Breast epithelium (tissue), 4 donors: ENCODE results near the gene DDX10. TPM values are rescaled to one million over a fixed set of nuclear protein-coding genes. Genes with fewer than 3 reads are reported as not detected.

Experiments used
- DNase-seq, 2 donors: peaks; one replicate each; pipeline ENCODE4 v3.0.0-alpha.2; 2019; ENCODE audit warnings: low spot score in 2 of 2
- H3K27ac ChIP-seq, 2 donors: fragments of 200-600 bp; sonication (generic) in 1 of 2; one replicate each; pipeline ENCODE4 v1.5.1; 2016 to 2019; ENCODE audit warnings: mild to moderate bottlenecking in 1 of 2
- H3K27me3 ChIP-seq, 2 donors: fragments of 200-600 bp; sonication (generic) in 1 of 2; one replicate each; pipeline versions ENCODE4 v1.5.1 to v1.6.0; 2017 to 2019; ENCODE audit warnings: control low read depth in 1 of 2, mild to moderate bottlenecking in 1 of 2
- H3K36me3 ChIP-seq: fragments of 200-600 bp; one replicate; pipeline ENCODE4 v1.5.1; 2019
- H3K4me1 ChIP-seq, 2 donors: fragments of 200-600 bp; sonication (generic); one replicate each; pipeline ENCODE4 v1.5.1; 2016 to 2019; ENCODE audit warnings: control low read depth in 1 of 2
- H3K4me3 ChIP-seq, 3 donors: fragments of 200-600 bp; sonication (generic); 1 replicate in 2 of 3; 2 replicates in 1 of 3; pipeline ENCODE4 v1.5.1; 2016 to 2019; ENCODE audit warnings: mild to moderate bottlenecking in 3 of 3, moderate library complexity in 2 of 3
- H3K9me3 ChIP-seq, 2 donors: fragments of 200-600 bp; sonication (generic) in 1 of 2; one replicate each; pipeline ENCODE4 v1.5.1; 2016 to 2019; ENCODE audit warnings: control low read depth in 1 of 2
- CTCF ChIP-seq, 3 donors: fragments of 450-650 bp; IDR thresholded peaks; one replicate each; pipeline ENCODE4 v1.5.1; 2016 to 2017; ENCODE audit warnings: antibody characterized with exemption in 3 of 3, mild to moderate bottlenecking in 3 of 3, moderate library complexity in 3 of 3
- POLR2A ChIP-seq: fragments of 450-650 bp; IDR thresholded peaks from one replicate; pipeline ENCODE4 v1.6.1; 2016; ENCODE audit warnings: antibody characterized with exemption, mild to moderate bottlenecking, moderate library complexity
- POLR2AphosphoS5 ChIP-seq, 3 donors: sonication (generic); formaldehyde crosslinking; IDR thresholded peaks; one replicate each; pipeline ENCODE4 v1.6.1; 2017; ENCODE audit warnings: antibody characterized with exemption in 3 of 3
- intact Hi-C: fragments of 100-400 bp; cut with DNase I; formaldehyde crosslinking; loops from one replicate; pipeline ENCODE4 v1.15.1; 2023; ENCODE audit warnings: low total_unique reads
- total RNA-seq, 3 donors: library from RNA; depleted of rRNA; stranded (reverse); fragments of >200 nt; gene quantifications; one replicate each; pipeline ENCODE4 v1.1.0, GENCODE V29; 2016

The DDX10 gene
- total RNA-seq, 3 donors from 2014 or later = 17.3 to 41.9 (median 29.5) TPM

- no peak for DNase-seq
- H3K27ac ChIP-seq = no peak overlapping the region
- intact Hi-C loops = no loop called here
- H3K9me3 ChIP-seq = no peaks in the 10 kb centered on the region
- H3K27me3 ChIP-seq = no peaks in the 10 kb centered on the region
- TF ChIP-seq CTCF (IDR thresholded peaks at IDR 0.05) (no peak), POLR2A (no peak), POLR2AphosphoS5 (IDR thresholded peaks at IDR 0.05) (no peak)
- H3K4me1 ChIP-seq = no peaks in the 10 kb centered on the region
- H3K4me3 ChIP-seq = no peak overlapping the region
- H3K36me3 ChIP-seq = no peaks in the 10 kb centered on the region
Measured at GRCh38 chr11:108890482-108891105, 225.7 kb downstream of the DDX10 start.

- intact Hi-C loops = no loop called here
- no peaks in the 10 kb centered on the region for H3K9me3 ChIP-seq
- no peak overlapping the region for H3K27ac ChIP-seq
- no peak for DNase-seq
- no peak overlapping the region for H3K4me3 ChIP-seq
- no peaks in the 10 kb centered on the region for H3K36me3 ChIP-seq
- TF ChIP-seq POLR2AphosphoS5 (IDR thresholded peaks at IDR 0.05) (no peak), CTCF (IDR thresholded peaks at IDR 0.05) (no peak), POLR2A (no peak)
- no peaks in the 10 kb centered on the region for H3K4me1 ChIP-seq
- H3K27me3 ChIP-seq = no peaks in the 10 kb centered on the region
Measured at GRCh38 chr11:108891143-108891542, 226.3 kb downstream of the DDX10 start.

GRCh38 chr11:108891909-108892511 is 227.1 kb downstream of the DDX10 start:
- Histone ChIP-seq H3K27ac (no peak overlapping the region), H3K4me3 (no peak overlapping the region), H3K36me3 (no peaks in the 10 kb centered on the region), H3K4me1 (no peaks in the 10 kb centered on the region), H3K27me3 (no peaks in the 10 kb centered on the region), H3K9me3 (no peaks in the 10 kb centered on the region)
- intact Hi-C loops = no loop called here
- DNase-seq = no peak
- TF ChIP-seq POLR2A (no peak), CTCF (IDR thresholded peaks at IDR 0.05) (no peak), POLR2AphosphoS5 (IDR thresholded peaks at IDR 0.05) (no peak)

- H3K4me1 ChIP-seq = no peaks in the 10 kb centered on the region
- no peak overlapping the region for H3K27ac ChIP-seq
- no peak for DNase-seq
- intact Hi-C loops = no loop called here
- TF ChIP-seq POLR2A = no peak
- no peak for TF ChIP-seq POLR2AphosphoS5 (IDR thresholded peaks at IDR 0.05)
- TF ChIP-seq CTCF (IDR thresholded peaks at IDR 0.05) = no peak
- no peaks in the 10 kb centered on the region for H3K9me3 ChIP-seq
- H3K36me3 ChIP-seq = no peaks in the 10 kb centered on the region
- H3K27me3 ChIP-seq = no peaks in the 10 kb centered on the region
- no peak overlapping the region for H3K4me3 ChIP-seq
Measured at GRCh38 chr11:108895579-108896480, 231.0 kb downstream of the DDX10 start.

- Histone ChIP-seq H3K4me3 (no peak overlapping the region), H3K27ac (no peak overlapping the region), H3K4me1 (no peaks in the 10 kb centered on the region), H3K9me3 (no peaks in the 10 kb centered on the region), H3K36me3 (no peaks in the 10 kb centered on the region), H3K27me3 (no peaks in the 10 kb centered on the region)
- no peak for TF ChIP-seq POLR2A
- DNase-seq = no peak
- intact Hi-C loops = no loop called here
Measured at GRCh38 chr11:108897071-108897481, 232.2 kb downstream of the DDX10 start.
